Hepatocyte (in vitro differentiated cells): ENCODE data around the gene EEF2K. TPM values are rescaled to one million over a fixed set of nuclear protein-coding genes. Genes with fewer than 3 reads are reported as not detected.

Experiments used
- DNase-seq: peaks from one replicate; pipeline ENCODE4 v3.0.0-alpha.2; 2016; ENCODE audit warnings: low spot score
- H2AFZ ChIP-seq: fragments of 200-600 bp; sonication (generic); 2 replicates; pipeline ENCODE4 v1.6.0; 2016; ENCODE audit warnings: antibody characterized with exemption, mild to moderate bottlenecking
- H3K27ac ChIP-seq: fragments of 200-600 bp; sonication (generic); 2 replicates; pipeline ENCODE4 v1.5.1; 2016; ENCODE audit warnings: mild to moderate bottlenecking
- H3K27me3 ChIP-seq: fragments of 200-600 bp; sonication (generic); 2 replicates; pipeline ENCODE4 v1.6.1; 2016
- H3K36me3 ChIP-seq: fragments of 200-600 bp; sonication (generic); replicated peaks from 2 replicates; pipeline ENCODE4 v1.5.1; 2016; ENCODE audit warnings: low read depth; ENCODE audit not compliant: insufficient read depth
- H3K4me1 ChIP-seq: fragments of 200-600 bp; sonication (generic); 2 replicates; pipeline ENCODE4 v1.5.1; 2016; ENCODE audit warnings: mild to moderate bottlenecking, moderate library complexity; ENCODE audit not compliant: insufficient read depth
- H3K4me2 ChIP-seq: fragments of 200-600 bp; sonication (generic); 2 replicates; pipeline ENCODE4 v1.6.0; 2016
- H3K4me3 ChIP-seq: fragments of 200-600 bp; sonication (generic); 2 replicates; pipeline ENCODE4 v1.5.1; 2016; ENCODE audit warnings: mild to moderate bottlenecking
- H3K79me2 ChIP-seq: fragments of 200-600 bp; sonication (generic); 2 replicates; pipeline ENCODE4 v1.6.0; 2017; ENCODE audit warnings: mild to moderate bottlenecking
- H3K9me2 ChIP-seq: fragments of 200-600 bp; sonication (generic); replicated peaks from 2 replicates; pipeline ENCODE4 v1.6.0; 2017; ENCODE audit warnings: mild to moderate bottlenecking; ENCODE audit not compliant: insufficient read depth
- H3K9me3 ChIP-seq: fragments of 200-600 bp; sonication (generic); 2 replicates; pipeline ENCODE4 v1.5.1; 2016; ENCODE audit warnings: low read depth, mild to moderate bottlenecking
- H4K20me1 ChIP-seq: fragments of 200-600 bp; sonication (generic); 2 replicates; pipeline ENCODE4 v1.6.0; 2016; ENCODE audit warnings: mild to moderate bottlenecking; ENCODE audit not compliant: insufficient read depth, poor library complexity, severe bottlenecking
- CTCF ChIP-seq: fragments of 200-600 bp; sonication (generic); IDR thresholded peaks from 2 replicates; pipeline ENCODE4 v1.5.1; 2016; ENCODE audit warnings: antibody characterized with exemption, mild to moderate bottlenecking; ENCODE audit not compliant: poor library complexity
- EZH2 ChIP-seq: fragments of 200-600 bp; sonication (generic); IDR thresholded peaks from 2 replicates; pipeline ENCODE4 v1.6.1; 2016; ENCODE audit warnings: antibody characterized with exemption, mild to moderate bottlenecking, borderline replicate concordance
- EZH2phosphoT487 ChIP-seq: fragments of 200-600 bp; sonication (generic); IDR thresholded peaks from one replicate; pipeline ENCODE4 v1.6.1; 2018; ENCODE audit warnings: antibody characterized with exemption, mild to moderate bottlenecking, low read depth, moderate library complexity; ENCODE audit not compliant: unreplicated experiment, severe bottlenecking
- WGBS: methylation state at CpG from one replicate; pipeline ENCODE4 v1.1.6; 2016; ENCODE audit warnings: low lambda C conversion rate; ENCODE audit errors: missing lambda C conversion rate; 5-methylcytosine and 5-hydroxymethylcytosine counted together
- polyA plus RNA-seq: library from polyadenylated mRNA; unstranded; fragments of >200 nt; fragmentation: Nextera tagmentation; extraction: Ambion mirVana; gene quantifications from 2 replicates; pipeline ENCODE4 v1.2.1, GENCODE V29; 2016
- total RNA-seq: library from RNA; depleted of rRNA; stranded (reverse); fragments of >200 nt; gene quantifications from 2 replicates; pipeline ENCODE4 v1.2.3, GENCODE V29; 2014

EEF2K gene
- total and polyA plus RNA-seq, 2 experiments from 2014 or later, result 7.9 to 15.1 TPM

GRCh38 chr16:22320572-22321339 lies 114.7 kb downstream of the EEF2K start:
- no peaks in the 10 kb centered on the region for H3K36me3 ChIP-seq
- no peak overlapping the region for H2AFZ ChIP-seq
- H4K20me1 ChIP-seq, result peaks cover 3% of the 10 kb centered on the region
- H3K4me2 ChIP-seq, result no peak overlapping the region
- no peaks in the 10 kb centered on the region for H3K4me1 ChIP-seq
- 71% methylated on average over 13 of the region's 13 CpGs for WGBS
- H3K27ac ChIP-seq, result no peak overlapping the region
- no peaks in the 10 kb centered on the region for H3K27me3 ChIP-seq
- TF ChIP-seq EZH2 (no peak), CTCF (no peak), EZH2phosphoT487 (no peak)
- no peaks in the 10 kb centered on the region for H3K9me2 ChIP-seq
- H3K4me3 ChIP-seq, result no peak overlapping the region
- H3K79me2 ChIP-seq, result peaks cover 4% of the 10 kb centered on the region
- no peak for DNase-seq
- no peaks in the 10 kb centered on the region for H3K9me3 ChIP-seq

- WGBS, result 56% methylated on average over 16 of the region's 16 CpGs
- peak; percentile 88 for DNase-seq
- H2AFZ ChIP-seq, result no peak overlapping the region
Observed at GRCh38 chr16:22321340-22322001, 115.4 kb downstream of the EEF2K start.

GRCh38 chr16:22322021-22322471 lies 116.0 kb downstream of the EEF2K start:
- peaks cover 4% of the 10 kb centered on the region for H3K79me2 ChIP-seq
- no peak overlapping the region for H2AFZ ChIP-seq
- H3K9me3 ChIP-seq, result no peaks in the 10 kb centered on the region
- WGBS, result 98% methylated on average over 11 of the region's 11 CpGs
- no peaks in the 10 kb centered on the region for H3K9me2 ChIP-seq
- DNase-seq, result no peak
- H4K20me1 ChIP-seq, result peaks cover 3% of the 10 kb centered on the region
- TF ChIP-seq CTCF, result no peak
- no peak for TF ChIP-seq EZH2phosphoT487
- no peak for TF ChIP-seq EZH2
- no peaks in the 10 kb centered on the region for H3K36me3 ChIP-seq
- H3K27ac ChIP-seq, result no peak overlapping the region
- H3K4me1 ChIP-seq, result no peaks in the 10 kb centered on the region
- no peak overlapping the region for H3K4me3 ChIP-seq
- H3K27me3 ChIP-seq, result no peaks in the 10 kb centered on the region
- no peak overlapping the region for H3K4me2 ChIP-seq

More at GRCh38 chr16:22321340-22322001, 115.4 kb downstream of the EEF2K start:
- H3K27ac ChIP-seq, result no peak overlapping the region
- no peaks in the 10 kb centered on the region for H3K9me3 ChIP-seq
- no peaks in the 10 kb centered on the region for H3K36me3 ChIP-seq
- TF ChIP-seq EZH2phosphoT487 (no peak), CTCF (peak; percentile 89)
- no peak overlapping the region for H3K4me3 ChIP-seq
- no peaks in the 10 kb centered on the region for H3K4me1 ChIP-seq
- peaks cover 3% of the 10 kb centered on the region for H4K20me1 ChIP-seq
- H3K4me2 ChIP-seq, result no peak overlapping the region
- peaks cover 4% of the 10 kb centered on the region for H3K79me2 ChIP-seq
- H3K9me2 ChIP-seq, result no peaks in the 10 kb centered on the region
- H3K27me3 ChIP-seq, result no peaks in the 10 kb centered on the region
